OCI-LY7 (cell line): Measurements from ENCODE around the gene PCP4L1.

Experiments
- CTCF ChIP-seq: fragments of 200-600 bp; sonication (generic); conservative IDR thresholded peaks from 2 replicates; pipeline ENCODE4 v1.5.1; 2014; ENCODE audit warnings: mild to moderate bottlenecking, antibody characterized with exemption, low read length, moderate library complexity, mixed read lengths
- EZH2phosphoT487 ChIP-seq: fragments of 200-600 bp; sonication (generic); IDR thresholded peaks from 2 replicates; pipeline ENCODE4 v1.6.1; 2018; ENCODE audit warnings: low read depth, borderline replicate concordance, mild to moderate bottlenecking, mixed run types, antibody characterized with exemption, low read length, moderate library complexity, mixed read lengths

- no peak for TF ChIP-seq EZH2phosphoT487
- no peak for TF ChIP-seq CTCF
Measured at GRCh38 chr1:161313554-161314200, 55.1 kb downstream of the PCP4L1 start.
